Measurements from ENCODE around the gene ARRDC5. TPM values are rescaled to one million over a fixed set of nuclear protein-coding genes. Genes with fewer than 3 reads are reported as not detected.
"Not testable (repeated sequence)": the region's sequence is repeated elsewhere in the genome, so short reads cannot be mapped to it uniquely, and the experiment has no call there.

Gene ARRDC5
- total RNA-seq, 1 experiment from 2014 or later = not detected

- in situ Hi-C loops (cut with HindIII; ENCODE audit: low pct_unique_long_range_greater_than_20kb, low sequenced_read_pairs) = no loop called here
- peak; percentile 99 for DNase-seq (ENCODE audit: low read depth)
Observed at GRCh38 chr19:4911786-4912672, 9.3 kb upstream of the ARRDC5 start.

- in situ Hi-C loops (cut with HindIII; ENCODE audit: low pct_unique_long_range_greater_than_20kb, low sequenced_read_pairs) = no loop called here
- no peak for DNase-seq (ENCODE audit: low read depth)
Observed at GRCh38 chr19:4911314-4911713, 8.6 kb upstream of the ARRDC5 start.

- in situ Hi-C loops (cut with HindIII; ENCODE audit: low pct_unique_long_range_greater_than_20kb, low sequenced_read_pairs) = no loop called here
- peak; percentile 47 for DNase-seq (ENCODE audit: low read depth)
Observed at GRCh38 chr19:4910594-4911281, 8.0 kb upstream of the ARRDC5 start.

- in situ Hi-C loops (cut with HindIII; ENCODE audit: low pct_unique_long_range_greater_than_20kb, low sequenced_read_pairs) = no loop called here
- peak; percentile 85 for DNase-seq (ENCODE audit: low read depth)
Observed at GRCh38 chr19:4909897-4910593, 7.3 kb upstream of the ARRDC5 start.

GRCh38 chr19:4909156-4909896 lies 6.6 kb upstream of the ARRDC5 start, which contains the start of gene UHRF1:
Gene UHRF1, plus strand, starts transcription at chr19:4909501. Its CDS starts 1,385 bp downstream, at chr19:4910886.
- DNase-seq (ENCODE audit: low read depth) = peak; percentile 65
- in situ Hi-C loops (cut with HindIII; ENCODE audit: low pct_unique_long_range_greater_than_20kb, low sequenced_read_pairs) = no loop called here

- in situ Hi-C loops (cut with HindIII; ENCODE audit: low pct_unique_long_range_greater_than_20kb, low sequenced_read_pairs) = no loop called here
- no peak for DNase-seq (ENCODE audit: low read depth)
Observed at GRCh38 chr19:4908781-4909155, 6.1 kb upstream of the ARRDC5 start.

GRCh38 chr19:4908360-4908759 lies 5.7 kb upstream of the ARRDC5 start:
- no peak for DNase-seq (ENCODE audit: low read depth)
- in situ Hi-C loops (cut with HindIII; ENCODE audit: low pct_unique_long_range_greater_than_20kb, low sequenced_read_pairs) = no loop called here

- no peak for DNase-seq (ENCODE audit: low read depth)
- in situ Hi-C loops (cut with HindIII; ENCODE audit: low pct_unique_long_range_greater_than_20kb, low sequenced_read_pairs) = no loop called here
Observed at GRCh38 chr19:4906963-4907362, 4.3 kb upstream of the ARRDC5 start.

GRCh38 chr19:4904481-4904880 lies 1.8 kb upstream of the ARRDC5 start:
- in situ Hi-C loops (cut with HindIII; ENCODE audit: low pct_unique_long_range_greater_than_20kb, low sequenced_read_pairs) = no loop called here
- DNase-seq (ENCODE audit: low read depth) = no peak

GRCh38 chr19:4900879-4901278 lies 1.8 kb downstream of the ARRDC5 start:
- DNase-seq (ENCODE audit: low read depth); in situ Hi-C loops (cut with HindIII; ENCODE audit: low pct_unique_long_range_greater_than_20kb, low sequenced_read_pairs): not testable (repeated sequence)

- DNase-seq (ENCODE audit: low read depth) = no peak
- in situ Hi-C loops (cut with HindIII; ENCODE audit: low pct_unique_long_range_greater_than_20kb, low sequenced_read_pairs) = no loop called here
Observed at GRCh38 chr19:4897146-4897545, 5.5 kb downstream of the ARRDC5 start.

GRCh38 chr19:4896372-4896771 lies 6.3 kb downstream of the ARRDC5 start:
- DNase-seq (ENCODE audit: low read depth) = peak; percentile 50
- in situ Hi-C loops (cut with HindIII; ENCODE audit: low pct_unique_long_range_greater_than_20kb, low sequenced_read_pairs) = no loop called here

GRCh38 chr19:4892962-4893361 lies 9.7 kb downstream of the ARRDC5 start:
- in situ Hi-C loops (cut with HindIII; ENCODE audit: low pct_unique_long_range_greater_than_20kb, low sequenced_read_pairs); DNase-seq (ENCODE audit: low read depth): not testable (repeated sequence)

GRCh38 chr19:4891066-4891465 lies 11.6 kb downstream of the ARRDC5 start:
- no peak for DNase-seq (ENCODE audit: low read depth)
- in situ Hi-C loops (cut with HindIII; ENCODE audit: low pct_unique_long_range_greater_than_20kb, low sequenced_read_pairs) = no loop called here

GRCh38 chr19:4889034-4889815 lies 13.5 kb downstream of the ARRDC5 start:
- DNase-seq (ENCODE audit: low read depth) = no peak

GRCh38 chr19:4887803-4888202 lies 14.9 kb downstream of the ARRDC5 start:
- DNase-seq (ENCODE audit: low read depth); in situ Hi-C loops (cut with HindIII; ENCODE audit: low pct_unique_long_range_greater_than_20kb, low sequenced_read_pairs): not testable (repeated sequence)

More at GRCh38 chr19:4889034-4889815, 13.5 kb downstream of the ARRDC5 start:
- in situ Hi-C loops (cut with HindIII; ENCODE audit: low pct_unique_long_range_greater_than_20kb, low sequenced_read_pairs) = no loop called here

- in situ Hi-C loops (cut with HindIII; ENCODE audit: low pct_unique_long_range_greater_than_20kb, low sequenced_read_pairs); DNase-seq (ENCODE audit: low read depth): not testable (repeated sequence)
Observed at GRCh38 chr19:4884993-4885392, 17.7 kb downstream of the ARRDC5 start.

Data from Caki2 (cell line).